CD14-positive monocyte (primary cell): Measurements from ENCODE around the gene GPR75. TPM values are rescaled to one million over a fixed set of nuclear protein-coding genes. Genes with fewer than 3 reads are reported as not detected.

Experiments
- DNase-seq, 3 donors: peaks; one replicate each; pipeline ENCODE4 v3.0.0-alpha.2; 2011 to 2022
- H2AFZ ChIP-seq: 2 replicates; pipeline ENCODE4 v1.6.0; 2012; ENCODE audit warnings: mild to moderate bottlenecking, low read depth, low read length, inconsistent platforms; ENCODE audit not compliant: insufficient read depth, poor library complexity, severe bottlenecking
- H3K27ac ChIP-seq, 2 donors: 1 replicate in 1 of 2; 2 replicates in 1 of 2; pipeline ENCODE4 v1.5.1; 2012 to 2013; ENCODE audit warnings: low read length in 2 of 2, control low read depth in 1 of 2, inconsistent platforms in 1 of 2, low read depth in 1 of 2, mild to moderate bottlenecking in 1 of 2
- H3K27me3 ChIP-seq, 2 donors: one replicate each; pipeline versions ENCODE4 v1.6.0 to v1.6.1; 2011 to 2013; ENCODE audit warnings: low read length in 2 of 2; ENCODE audit not compliant: control insufficient read depth in 2 of 2, insufficient read depth in 2 of 2
- H3K36me3 ChIP-seq, 2 donors: replicated peaks in 1 of 2; 1 replicate in 1 of 2; 2 replicates in 1 of 2; pipeline versions ENCODE4 v1.5.1 to v1.6.1; 2012 to 2013; ENCODE audit warnings: low read length in 2 of 2, control low read depth in 1 of 2, inconsistent platforms in 1 of 2, mild to moderate bottlenecking in 1 of 2; ENCODE audit not compliant: insufficient read depth in 2 of 2, control insufficient read depth in 1 of 2
- H3K4me1 ChIP-seq, 2 donors: 1 replicate in 1 of 2; 2 replicates in 1 of 2; pipeline versions ENCODE4 v1.5.1 to v1.6.1; 2012 to 2013; ENCODE audit warnings: low read length in 2 of 2, control low read depth in 1 of 2, inconsistent platforms in 1 of 2, mild to moderate bottlenecking in 1 of 2, moderate library complexity in 1 of 2; ENCODE audit not compliant: insufficient read depth in 2 of 2, control insufficient read depth in 1 of 2
- H3K4me2 ChIP-seq: replicated peaks from 2 replicates; pipeline ENCODE3; 2012; ENCODE audit warnings: low read length, moderate library complexity, mild to moderate bottlenecking; ENCODE audit not compliant: poor library complexity, severe bottlenecking; ENCODE audit errors: extremely low read depth
- H3K4me3 ChIP-seq, 3 experiments: fragments of 200-600 bp in 1 of 3; sonication (generic) in 1 of 3; replicated peaks in 1 of 3; 1 replicate in 2 of 3; 2 replicates in 1 of 3; pipeline ENCODE4 v1.5.1; 2011 to 2013; ENCODE audit warnings: low read length in 3 of 3, mild to moderate bottlenecking in 3 of 3, control low read depth in 2 of 3, low read depth in 2 of 3, inconsistent platforms in 1 of 3, moderate library complexity in 1 of 3
- H3K79me2 ChIP-seq: 2 replicates; pipeline ENCODE4 v1.6.0; 2012; ENCODE audit warnings: mild to moderate bottlenecking, control low read depth, inconsistent platforms, low read length, moderate library complexity; ENCODE audit not compliant: insufficient read depth
- H3K9ac ChIP-seq: 2 replicates; pipeline ENCODE4 v1.6.0; 2017; ENCODE audit warnings: low read length, mild to moderate bottlenecking; ENCODE audit not compliant: insufficient read depth, poor library complexity, severe bottlenecking
- H3K9me3 ChIP-seq, 2 donors: replicated peaks in 1 of 2; 1 replicate in 1 of 2; 2 replicates in 1 of 2; pipeline versions ENCODE4 v1.5.1 to v1.6.1; 2012 to 2013; ENCODE audit warnings: low read length in 2 of 2, control low read depth in 1 of 2; ENCODE audit not compliant: control insufficient read depth in 1 of 2, insufficient read depth in 1 of 2
- H4K20me1 ChIP-seq: 2 replicates; pipeline ENCODE4 v1.6.0; 2012; ENCODE audit warnings: mild to moderate bottlenecking, low read length, control low read depth, moderate library complexity; ENCODE audit not compliant: insufficient read depth
- H3K27ac Mint-ChIP-seq, 7 donors: one replicate each; pipeline ENCODE4 v1.8.0; 2020; ENCODE audit warnings: mild to moderate bottlenecking in 7 of 7, mixed read lengths in 7 of 7, moderate library complexity in 6 of 7, inconsistent platforms in 2 of 7
- H3K27me3 Mint-ChIP-seq, 3 donors: one replicate each; pipeline ENCODE4 v1.8.0; 2021 to 2022; ENCODE audit warnings: low read depth in 3 of 3, mild to moderate bottlenecking in 3 of 3, mixed read lengths in 3 of 3, moderate library complexity in 3 of 3, inconsistent platforms in 1 of 3
- H3K36me3 Mint-ChIP-seq, 2 donors: one replicate each; pipeline ENCODE4 v1.8.0; 2020; ENCODE audit warnings: mixed read lengths in 2 of 2, inconsistent platforms in 1 of 2, mild to moderate bottlenecking in 1 of 2
- H3K4me1 Mint-ChIP-seq: one replicate; pipeline ENCODE4 v1.8.0; 2020; ENCODE audit warnings: mild to moderate bottlenecking, mixed read lengths
- H3K4me3 Mint-ChIP-seq, 2 donors: one replicate each; pipeline ENCODE4 v1.8.0; 2020; ENCODE audit warnings: mild to moderate bottlenecking in 2 of 2, mixed read lengths in 2 of 2, moderate library complexity in 1 of 2
- H3K9me3 Mint-ChIP-seq, 7 donors: one replicate each; pipeline ENCODE4 v1.8.0; 2020 to 2022; ENCODE audit warnings: mixed read lengths in 7 of 7, mild to moderate bottlenecking in 6 of 7, moderate library complexity in 6 of 7, inconsistent platforms in 2 of 7
- CTCF ChIP-seq: fragments of 200-600 bp; IDR thresholded peaks from one replicate; pipeline ENCODE4 v1.8.0; 2022; ENCODE audit warnings: antibody characterized with exemption, mild to moderate bottlenecking
- WGBS: methylation state at CpG from one replicate; pipeline ENCODE4 v1.1.5; 2013; ENCODE audit warnings: missing lambda C conversion rate; ENCODE audit not compliant: insufficient coverage; 5-methylcytosine and 5-hydroxymethylcytosine counted together
- intact Hi-C, 2 donors: fragments of 100-400 bp; cut with micrococcal nuclease; formaldehyde crosslinking; loops; one replicate each; pipeline versions ENCODE4 v1.15.0 to v1.15.1; 2023
- polyA plus RNA-seq, 3 donors: library from polyadenylated mRNA; depleted of rRNA in 1 of 3; unstranded in 2 of 3; stranded (reverse) in 1 of 3; fragments of 300-500 nt in 2 of 3; fragments of >200 nt in 1 of 3; fragmentation: Illumina TruSeq in 2 of 3; gene quantifications; 1 replicate in 2 of 3; 2 replicates in 1 of 3; pipeline ENCODE4 v1.2.3, GENCODE V29; 2012 to 2021

The GPR75 gene
- polyA plus RNA-seq, 3 donors, result 2.2 TPM; not detected in 2

- WGBS, result 100% methylated on average over 1 of the region's 2 CpGs
- Histone ChIP-seq H4K20me1 (no peaks in the 10 kb centered on the region), H3K9ac (no peak overlapping the region), H3K79me2 (no peaks in the 10 kb centered on the region), H3K36me3 (peaks cover 6 to 31% of the 10 kb centered on the region in 2 donors), H3K27ac (no peak overlapping the region), H3K4me3 (no peak overlapping the region), H3K4me1 (no peaks in the 10 kb centered on the region), H3K27me3 (no peaks in the 10 kb centered on the region), H3K9me3 (no peaks in the 10 kb centered on the region), H3K4me2 (no peak overlapping the region), H2AFZ (no peak overlapping the region)
- intact Hi-C loops, result no loop called here
- peaks cover 0 to 3% (median 1%) of the 10 kb centered on the region in 3 donors for H3K27me3 Mint-ChIP-seq
- no peaks in the 10 kb centered on the region for H3K4me1 Mint-ChIP-seq
- DNase-seq, result no peak
- no peak overlapping the region for H3K4me3 Mint-ChIP-seq
- no peaks in the 10 kb centered on the region for H3K9me3 Mint-ChIP-seq
- no peak overlapping the region for H3K27ac Mint-ChIP-seq
- peaks cover 24 to 29% of the 10 kb centered on the region in 2 donors for H3K36me3 Mint-ChIP-seq
- no peak for TF ChIP-seq CTCF
These were observed 3.5 kb downstream of the GPR75 start for GRCh38 chr2:53856272-53856671.

DNA sequence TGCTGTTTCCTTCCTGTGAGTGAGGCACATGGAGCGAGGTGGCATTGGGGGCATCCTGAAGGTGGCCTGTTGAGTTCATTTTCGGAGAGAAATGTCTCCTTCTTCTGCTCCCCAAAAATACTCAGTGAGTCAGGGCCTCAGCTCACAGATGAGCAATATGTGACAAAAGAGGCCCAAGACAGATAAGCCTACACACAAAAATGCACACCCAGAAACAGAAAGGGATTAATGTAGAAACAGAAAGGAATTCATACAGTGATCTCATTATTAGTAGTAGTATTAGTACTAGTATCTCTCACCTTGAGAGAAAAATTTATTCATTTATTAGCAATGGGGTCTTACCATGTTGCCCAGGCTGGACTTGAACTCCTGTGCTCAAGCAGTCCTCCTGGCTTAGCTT lies 5.1 kb downstream of the GPR75 start:
- Histone ChIP-seq H3K4me3 (no peak overlapping the region), H3K4me2 (no peak overlapping the region), H4K20me1 (no peaks in the 10 kb centered on the region), H3K4me1 (no peaks in the 10 kb centered on the region), H3K27me3 (no peaks in the 10 kb centered on the region), H3K9ac (no peak overlapping the region), H3K36me3 (peaks cover 6 to 22% of the 10 kb centered on the region in 2 donors), H2AFZ (no peak overlapping the region), H3K79me2 (no peaks in the 10 kb centered on the region), H3K27ac (no peak overlapping the region), H3K9me3 (no peaks in the 10 kb centered on the region)
- peaks cover 0 to 3% (median 1%) of the 10 kb centered on the region in 3 donors for H3K27me3 Mint-ChIP-seq
- H3K4me3 Mint-ChIP-seq, result no peak overlapping the region
- no peaks in the 10 kb centered on the region for H3K9me3 Mint-ChIP-seq
- no peak for TF ChIP-seq CTCF
- peaks cover 18 to 31% of the 10 kb centered on the region in 2 donors for H3K36me3 Mint-ChIP-seq
- H3K27ac Mint-ChIP-seq, result no peak overlapping the region
- no peaks in the 10 kb centered on the region for H3K4me1 Mint-ChIP-seq
- intact Hi-C loops, result no loop called here
- DNase-seq, result no peak
- WGBS, result no CpG with 5 or more reads among the region's 2 CpGs
